HepG2 (cell line): ENCODE data around the gene ATP8A2.

Source experiments
- CTCF ChIP-seq: sonication (generic); formaldehyde crosslinking; IDR thresholded peaks from 2 replicates; pipeline ENCODE4 v1.5.0; 2020; ENCODE audit warnings: mild to moderate bottlenecking, missing genetic modification reagents, moderate library complexity
- EZH2 ChIP-seq: conservative IDR thresholded peaks from 2 replicates; pipeline ENCODE4 v1.6.1; 2012; ENCODE audit warnings: mild to moderate bottlenecking, low read depth, low read length, moderate library complexity
- HOXA9 ChIP-seq: sonication (generic); formaldehyde crosslinking; IDR thresholded peaks from 2 replicates; pipeline ENCODE4 v1.8.1; 2022; ENCODE audit warnings: missing genetic modification reagents, mild to moderate bottlenecking, moderate library complexity, borderline replicate concordance
- SMAD3 ChIP-seq: sonication (generic); formaldehyde crosslinking; IDR thresholded peaks from 2 replicates; pipeline ENCODE4 v1.4.0; 2020; ENCODE audit warnings: missing genetic modification reagents
- XRCC5 ChIP-seq: fragments of 200-400 bp; formaldehyde crosslinking; optimal IDR thresholded peaks from 2 replicates; pipeline ENCODE3; 2017; ENCODE audit warnings: mild to moderate bottlenecking, low read length

- TF ChIP-seq EZH2 (no peak), XRCC5 (no peak), HOXA9 (CRISPR knock-in tag) (no peak), CTCF (no peak), SMAD3 (CRISPR knock-in tag) (no peak)
These were observed 130.8 kb downstream of the ATP8A2 start for GRCh38 chr13:25502551-25502950.
